IMR-90 (cell line): Measurements from ENCODE around the gene GRAMD4. TPM values are rescaled to one million over a fixed set of nuclear protein-coding genes. Genes with fewer than 3 reads are reported as not detected.

ENCODE experiments used
- ATAC-seq: fragments of 200-7000 bp; cut with Tn5 transposase; 2 replicates; pipeline ENCODE4 v1.9.1; 2020; ENCODE audit warnings: low read depth, mild to moderate bottlenecking, moderate library complexity
- BruUV-seq: library from RNA; stranded (reverse); fragments of 400-500 nt; replicated peaks from 2 replicates; lab custom pipeline; 2021; lab: Mats Ljungman, UMichigan
- CTCF ChIA-PET: fragments of 300-600 bp; formaldehyde crosslinking; extraction: SDS; loops from one replicate; lab custom pipeline; 2021; ENCODE audit warnings: antibody characterized with exemption; lab: Yijun Ruan, JAX
- POLR2A ChIA-PET: fragments of 300-600 bp; sonication (Branson Sonifier 250); formaldehyde crosslinking; loops from one replicate; lab custom pipeline; 2022; ENCODE audit warnings: antibody characterized with exemption; ENCODE audit not compliant: unreplicated experiment; lab: Charles Lee
- DNase-seq: peaks from one replicate; pipeline ENCODE4 v3.0.0; 2013
- H2AFZ ChIP-seq: replicated peaks from 2 replicates; pipeline ENCODE3; 2013; ENCODE audit warnings: low read length, mild to moderate bottlenecking; ENCODE audit not compliant: poor library complexity
- H2AK5ac ChIP-seq: 2 replicates; pipeline ENCODE4 v1.6.1; 2013; ENCODE audit warnings: low read depth, low read length, inconsistent platforms
- H2AK9ac ChIP-seq: replicated peaks from 2 replicates; pipeline ENCODE3; 2013; ENCODE audit warnings: mild to moderate bottlenecking, low read depth, low read length, moderate library complexity; ENCODE audit not compliant: poor library complexity
- H2BK120ac ChIP-seq: 2 replicates; pipeline ENCODE4 v1.6.1; 2013; ENCODE audit warnings: low read depth, low read length, inconsistent platforms
- H2BK15ac ChIP-seq: 3 replicates; pipeline ENCODE4 v1.6.1; 2013; ENCODE audit warnings: low read depth, low read length, inconsistent platforms
- H2BK20ac ChIP-seq: 2 replicates; pipeline ENCODE4 v1.6.1; 2013; ENCODE audit warnings: low read depth, mild to moderate bottlenecking, inconsistent platforms, low read length, moderate library complexity
- H2BK5ac ChIP-seq: 2 replicates; pipeline ENCODE4 v1.6.1; 2013; ENCODE audit warnings: mild to moderate bottlenecking, low read depth, low read length, inconsistent platforms; ENCODE audit not compliant: poor library complexity, severe bottlenecking
- H3K14ac ChIP-seq: replicated peaks from 2 replicates; pipeline ENCODE4 v1.6.1; 2013; ENCODE audit warnings: low read depth, low read length, inconsistent platforms
- H3K18ac ChIP-seq: 2 replicates; pipeline ENCODE4 v1.6.1; 2013; ENCODE audit warnings: low read depth, low read length, control low read depth
- H3K23ac ChIP-seq: 2 replicates; pipeline ENCODE4 v1.6.1; 2013; ENCODE audit warnings: low read depth, low read length, inconsistent platforms
- H3K27ac ChIP-seq: 2 replicates; pipeline ENCODE4 v1.5.1; 2013; ENCODE audit warnings: mild to moderate bottlenecking, control low read depth, low read length; ENCODE audit not compliant: insufficient read depth
- H3K27me3 ChIP-seq: 2 replicates; pipeline ENCODE4 v1.6.1; 2013; ENCODE audit warnings: low read length; ENCODE audit not compliant: control insufficient read depth, insufficient read depth
- H3K36me3 ChIP-seq: 2 replicates; pipeline ENCODE4 v1.6.1; 2013; ENCODE audit warnings: low read length, mixed read lengths; ENCODE audit not compliant: control insufficient read depth, insufficient read depth
- H3K4ac ChIP-seq: 2 replicates; pipeline ENCODE4 v1.6.1; 2013; ENCODE audit warnings: low read depth, low read length, inconsistent platforms
- H3K4me1 ChIP-seq: 2 replicates; pipeline ENCODE4 v1.6.1; 2013; ENCODE audit warnings: low read length, mixed read lengths; ENCODE audit not compliant: control insufficient read depth, insufficient read depth
- H3K4me2 ChIP-seq: 2 replicates; pipeline ENCODE4 v1.6.1; 2013; ENCODE audit warnings: low read depth, mild to moderate bottlenecking, control low read depth, low read length, moderate library complexity
- H3K4me3 ChIP-seq: 2 replicates; pipeline ENCODE4 v1.5.1; 2013; ENCODE audit warnings: low read depth, mild to moderate bottlenecking, control low read depth, low read length, moderate library complexity; ENCODE audit not compliant: insufficient read depth
- H3K56ac ChIP-seq: 2 replicates; pipeline ENCODE4 v1.6.1; 2013; ENCODE audit warnings: low read length, inconsistent platforms; ENCODE audit not compliant: insufficient read depth; ENCODE audit errors: extremely low read depth
- H3K79me1 ChIP-seq, 2 experiments: 2 replicates each; pipeline ENCODE4 v1.6.1; 2013; ENCODE audit warnings: low read length in 2 of 2, inconsistent platforms in 1 of 2, low read depth in 1 of 2
- H3K9ac ChIP-seq: 2 replicates; pipeline ENCODE4 v1.6.1; 2013; ENCODE audit warnings: low read depth, low read length, control low read depth
- H3K9me1 ChIP-seq: 2 replicates; pipeline ENCODE4 v1.6.1; 2013; ENCODE audit warnings: low read length, inconsistent platforms; ENCODE audit not compliant: insufficient read depth
- H3K9me3 ChIP-seq: 2 replicates; pipeline ENCODE4 v1.6.1; 2013; ENCODE audit warnings: low read length; ENCODE audit not compliant: control insufficient read depth, insufficient read depth
- H4K20me1 ChIP-seq: 2 replicates; pipeline ENCODE4 v1.6.1; 2013; ENCODE audit warnings: low read length, inconsistent platforms; ENCODE audit not compliant: insufficient read depth
- H4K5ac ChIP-seq: 2 replicates; pipeline ENCODE4 v1.6.1; 2013; ENCODE audit warnings: mild to moderate bottlenecking, low read depth, low read length, control low read depth
- H4K8ac ChIP-seq, 2 experiments: 2 replicates each; pipeline ENCODE4 v1.6.1; 2013; ENCODE audit warnings: low read depth in 2 of 2, low read length in 2 of 2, control low read depth in 1 of 2, inconsistent platforms in 1 of 2
- H4K91ac ChIP-seq: 2 replicates; pipeline ENCODE4 v1.6.1; 2013; ENCODE audit warnings: low read depth, low read length, inconsistent platforms; ENCODE audit not compliant: insufficient read depth
- BHLHE40 ChIP-seq: fragments of 150-350 bp; IDR thresholded peaks from 2 replicates; pipeline ENCODE4 v1.6.1; 2016; ENCODE audit warnings: mild to moderate bottlenecking, low read depth, low read length
- POLR2A ChIP-seq: IDR thresholded peaks from 2 replicates; pipeline ENCODE4 v1.6.1; 2012; ENCODE audit warnings: mild to moderate bottlenecking, low read depth, low read length
- WGBS, 2 experiments: methylation state at CpG; one replicate each; pipeline versions ENCODE4 v1.1.5 to v1.1.7; 2013; ENCODE audit warnings: missing lambda C conversion rate in 2 of 2; ENCODE audit not compliant: insufficient read length in 1 of 2; ENCODE audit errors: extremely low coverage in 2 of 2; 5-methylcytosine and 5-hydroxymethylcytosine counted together
- dilution Hi-C: fragments of 300-500 bp; cut with HindIII; formaldehyde crosslinking; loops from one replicate; pipeline ENCODE4 v1.14.3; 2018; ENCODE audit warnings: low sequenced_read_pairs; ENCODE audit not compliant: unreplicated experiment
- in situ Hi-C: fragments of 300-500 bp; cut with MboI; formaldehyde crosslinking; loops from 3 replicates; pipeline ENCODE4 v1.14.3; 2019; ENCODE audit warnings: low sequenced_read_pairs, inconsistent platforms, mixed read lengths
- intact Hi-C: fragments of 100-400 bp; cut with micrococcal nuclease; formaldehyde crosslinking; loops from 2 replicates; pipeline ENCODE4 v1.10.0; 2022
- polyA plus RNA-seq, 3 experiments: library from polyadenylated mRNA; depleted of rRNA; stranded (reverse); fragments of >200 nt; gene quantifications; 2 replicates each; pipeline ENCODE4 v1.2.3, GENCODE V29; 2012; ENCODE audit warnings: low replicate concordance in 1 of 3
- total RNA-seq: library from RNA; depleted of rRNA; stranded (reverse); fragments of >200 nt; gene quantifications from 2 replicates; pipeline ENCODE4 v1.2.3, GENCODE V29; 2012

GRAMD4 gene
- total and polyA plus RNA-seq, 2 of the 4 experiments (the other 2 are of a cell fraction), result 2.7 to 5.8 TPM

DNA sequence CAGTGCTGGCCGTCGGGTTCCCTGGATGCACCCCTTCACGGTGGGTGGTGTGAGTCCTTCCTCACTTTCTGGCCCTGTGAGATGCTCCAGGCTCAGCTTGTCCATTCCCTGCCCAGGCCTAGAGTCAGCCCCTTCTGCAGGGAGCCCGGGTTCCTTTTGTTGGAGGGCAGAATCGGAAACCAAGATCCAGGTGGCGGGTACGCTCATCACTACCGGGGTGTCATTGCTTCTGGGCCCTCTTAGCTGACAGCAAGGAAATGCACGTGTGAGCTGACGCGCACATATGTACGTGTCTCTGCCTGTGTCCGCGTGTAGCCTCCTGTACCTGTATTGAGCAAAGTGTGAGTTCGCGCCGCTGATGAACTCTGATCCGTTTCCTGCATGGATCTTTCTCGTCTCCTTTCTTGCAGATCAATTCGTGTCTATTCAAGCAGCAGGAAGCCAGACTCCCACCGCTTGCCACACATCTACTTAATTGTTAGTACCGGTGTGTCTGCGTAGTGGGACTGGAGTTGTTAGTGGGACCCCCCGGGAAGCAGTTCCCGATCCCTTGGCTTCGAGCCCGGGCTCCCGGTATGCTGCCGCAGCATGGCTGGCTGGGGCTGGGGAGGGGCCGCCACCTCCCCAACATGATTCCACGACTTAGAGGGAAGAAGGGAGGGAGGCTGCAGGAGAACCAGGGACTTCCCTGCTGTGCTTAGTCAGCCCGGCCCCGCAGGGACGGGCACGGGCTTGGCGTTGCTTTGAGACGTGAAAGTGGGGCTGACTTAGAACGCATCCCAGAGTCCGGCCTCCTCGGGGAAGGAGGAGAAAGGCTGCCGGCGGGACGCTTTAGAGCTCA lies 35.9 kb upstream of the GRAMD4 start:
- dilution Hi-C loops (no loop called here), in situ Hi-C loops (no loop called here), intact Hi-C loops (no loop called here)
- no peak overlapping the region for H3K56ac ChIP-seq
- no peaks in the 10 kb centered on the region; the same call in 1 of the 2 replicates for H3K27me3 ChIP-seq
- ChIA-PET CTCF (no interaction called here), POLR2A (no interaction called here)
- ATAC-seq (peak; percentile 86), DNase-seq (peak; percentile 48)
- no peak overlapping the region for H2BK20ac ChIP-seq
- no peak overlapping the region for H3K23ac ChIP-seq
- H3K27ac ChIP-seq, result no peak overlapping the region
- no peak overlapping the region for H2AFZ ChIP-seq
- H3K14ac ChIP-seq, result no peak overlapping the region
- no peak overlapping the region for H4K8ac ChIP-seq
- H2BK15ac ChIP-seq, result no peak overlapping the region
- H3K9ac ChIP-seq, result no peak overlapping the region
- no peaks in the 10 kb centered on the region for H3K9me3 ChIP-seq
- no peak overlapping the region for H2BK5ac ChIP-seq
- peaks cover 40% of the 10 kb centered on the region for H4K20me1 ChIP-seq
- 57% methylated on average over 24 of the region's 43 CpGs; no CpG with 5 or more reads in 1 of the 2 experiments for WGBS, 2 experiments
- no peak overlapping the region; the same call in 1 of the 2 replicates for H3K4me2 ChIP-seq
- no peak overlapping the region for H2AK5ac ChIP-seq
- no peak overlapping the region for H3K4me3 ChIP-seq
- BruUV-seq, result no TSS peak
- peaks cover 1% of the 10 kb centered on the region; the same call in 1 of the 2 replicates for H3K36me3 ChIP-seq
- no peaks in the 10 kb centered on the region for H3K9me1 ChIP-seq
- no peak overlapping the region for H3K18ac ChIP-seq
- peaks cover 3 to 4% of the 10 kb centered on the region in 2 experiments; a peak in 2 of 4 replicates for H3K79me1 ChIP-seq
- H2BK120ac ChIP-seq, result no peak overlapping the region
- peaks cover 6% of the 10 kb centered on the region; the same call in 1 of the 2 replicates for H3K4me1 ChIP-seq
- no peak overlapping the region for H2AK9ac ChIP-seq
- H4K91ac ChIP-seq, result no peak overlapping the region
- TF ChIP-seq POLR2A, result no peak
- TF ChIP-seq BHLHE40, result 0 out of 2 replicates have a peak, but pooled peaks have one; percentile 58
- H4K5ac ChIP-seq, result no peak overlapping the region
- no peak overlapping the region for H3K4ac ChIP-seq
